Neural cell (in vitro differentiated cells): ENCODE data around the gene FRAT2. TPM values are rescaled to one million over a fixed set of nuclear protein-coding genes. Genes with fewer than 3 reads are reported as not detected.

Experiments used
- H2AFZ ChIP-seq: fragments of 200-600, 300-800 bp; sonication (generic), shearing (Covaris generic); 2 replicates; pipeline ENCODE4 v1.6.0; 2014; ENCODE audit warnings: low read depth, mild to moderate bottlenecking, antibody characterized with exemption, low read length, moderate library complexity
- H3F3A ChIP-seq: fragments of 200-600 bp; shearing (Covaris generic); 2 replicates; pipeline ENCODE4 v1.6.1; 2016; ENCODE audit warnings: mild to moderate bottlenecking, moderate library complexity, mixed read lengths, antibody characterized with exemption, low read length; ENCODE audit not compliant: insufficient read depth, poor library complexity, severe bottlenecking
- H3K27ac ChIP-seq: fragments of 200-600, 300-800 bp; sonication (generic), shearing (Covaris generic); 2 replicates; pipeline ENCODE4 v1.5.1; 2014; ENCODE audit warnings: mild to moderate bottlenecking, low read length, moderate library complexity
- H3K27me3 ChIP-seq: fragments of 300-800, 200-600 bp; sonication (generic), shearing (Covaris generic); 2 replicates; pipeline ENCODE4 v1.6.0; 2014; ENCODE audit warnings: mild to moderate bottlenecking, low read depth, low read length, moderate library complexity; ENCODE audit not compliant: insufficient read depth
- H3K36me3 ChIP-seq: fragments of 300-800, 200-600 bp; sonication (generic), shearing (Covaris generic); 2 replicates; pipeline ENCODE4 v1.5.1; 2014; ENCODE audit warnings: mild to moderate bottlenecking, antibody characterized with exemption, low read length, moderate library complexity; ENCODE audit not compliant: insufficient read depth
- H3K4me2 ChIP-seq: fragments of 300-800, 200-600 bp; sonication (generic), shearing (Covaris generic); 2 replicates; pipeline ENCODE4 v1.6.0; 2014; ENCODE audit warnings: mild to moderate bottlenecking, low read length
- H3K4me3 ChIP-seq: fragments of 300-800, 200-600 bp; sonication (generic), shearing (Covaris generic); 2 replicates; pipeline ENCODE4 v1.5.1; 2014; ENCODE audit warnings: mild to moderate bottlenecking, low read length, moderate library complexity
- H3K79me2 ChIP-seq: fragments of 200-600 bp; shearing (Covaris generic); replicated peaks from 2 replicates; pipeline ENCODE4 v1.6.0; 2014; ENCODE audit warnings: mild to moderate bottlenecking, low read length, moderate library complexity; ENCODE audit not compliant: insufficient read depth
- H3K9ac ChIP-seq: fragments of 300-800, 200-600 bp; sonication (generic), shearing (Covaris generic); 2 replicates; pipeline ENCODE4 v1.6.1; 2016; ENCODE audit warnings: mild to moderate bottlenecking, low read length, mixed read lengths
- H3K9me2 ChIP-seq: fragments of 200-600 bp; shearing (Covaris generic); 2 replicates; pipeline ENCODE4 v1.6.1; 2016; ENCODE audit warnings: mild to moderate bottlenecking, low read length, mixed read lengths; ENCODE audit not compliant: insufficient read depth
- H3K9me3 ChIP-seq: fragments of 200-600, 300-800 bp; sonication (generic), shearing (Covaris generic); 2 replicates; pipeline ENCODE4 v1.6.1; 2016; ENCODE audit warnings: mild to moderate bottlenecking, mixed run types, low read length, moderate library complexity, mixed read lengths
- H4K20me1 ChIP-seq: fragments of 200-600 bp; shearing (Covaris generic); 2 replicates; pipeline ENCODE4 v1.6.1; 2016; ENCODE audit warnings: mild to moderate bottlenecking, mixed run types; ENCODE audit not compliant: insufficient read depth
- CTCF ChIP-seq: fragments of 450-650 bp; IDR thresholded peaks from 2 replicates; pipeline ENCODE4 v1.5.1; 2014; ENCODE audit warnings: antibody characterized with exemption, mild to moderate bottlenecking, moderate library complexity; ENCODE audit not compliant: poor library complexity, severe bottlenecking
- EP300 ChIP-seq: fragments of 450-650 bp; conservative IDR thresholded peaks from 2 replicates; pipeline ENCODE4 v1.6.1; 2014; ENCODE audit warnings: antibody characterized with exemption, mild to moderate bottlenecking, moderate library complexity; ENCODE audit not compliant: poor library complexity, severe bottlenecking
- EZH2 ChIP-seq: fragments of 200-600, 300-800 bp; shearing (Covaris generic), sonication (generic); IDR thresholded peaks from 2 replicates; pipeline ENCODE4 v1.6.1; 2014; ENCODE audit warnings: antibody characterized with exemption, low read length, borderline replicate concordance, mild to moderate bottlenecking; ENCODE audit not compliant: insufficient read depth, poor library complexity, severe bottlenecking
- MXI1 ChIP-seq: fragments of 450-650 bp; conservative IDR thresholded peaks from 2 replicates; pipeline ENCODE4 v1.6.1; 2014; ENCODE audit warnings: antibody characterized with exemption, mild to moderate bottlenecking; ENCODE audit not compliant: poor library complexity, severe bottlenecking
- POLR2AphosphoS5 ChIP-seq: IDR thresholded peaks from 2 replicates; pipeline ENCODE4 v1.6.1; 2012
- RAD21 ChIP-seq: fragments of 450-650 bp; conservative IDR thresholded peaks from 2 replicates; pipeline ENCODE4 v1.6.1; 2014; ENCODE audit warnings: antibody characterized with exemption, mild to moderate bottlenecking, moderate library complexity
- SMC3 ChIP-seq: fragments of 450-650 bp; conservative IDR thresholded peaks from 2 replicates; pipeline ENCODE4 v1.6.1; 2014; ENCODE audit warnings: antibody characterized with exemption, mild to moderate bottlenecking, moderate library complexity; ENCODE audit not compliant: poor library complexity
- TAF1 ChIP-seq: IDR thresholded peaks from 2 replicates; pipeline ENCODE4 v1.6.1; 2012; ENCODE audit warnings: low read depth
- polyA plus RNA-seq: library from polyadenylated mRNA; depleted of rRNA; stranded (reverse); fragments of >200 nt; gene quantifications from 2 replicates; pipeline ENCODE4 v1.2.3, GENCODE V29; 2014
- TF ChIP-seq, protein P1 (sequence below): IDR thresholded peaks from 2 replicates; pipeline ENCODE4 v1.6.1; 2012; ENCODE audit warnings: borderline replicate concordance

FRAT2 gene
- polyA plus RNA-seq, 1 donor from 2014 or later: 18.5 TPM

- TF ChIP-seq, protein P1, sequence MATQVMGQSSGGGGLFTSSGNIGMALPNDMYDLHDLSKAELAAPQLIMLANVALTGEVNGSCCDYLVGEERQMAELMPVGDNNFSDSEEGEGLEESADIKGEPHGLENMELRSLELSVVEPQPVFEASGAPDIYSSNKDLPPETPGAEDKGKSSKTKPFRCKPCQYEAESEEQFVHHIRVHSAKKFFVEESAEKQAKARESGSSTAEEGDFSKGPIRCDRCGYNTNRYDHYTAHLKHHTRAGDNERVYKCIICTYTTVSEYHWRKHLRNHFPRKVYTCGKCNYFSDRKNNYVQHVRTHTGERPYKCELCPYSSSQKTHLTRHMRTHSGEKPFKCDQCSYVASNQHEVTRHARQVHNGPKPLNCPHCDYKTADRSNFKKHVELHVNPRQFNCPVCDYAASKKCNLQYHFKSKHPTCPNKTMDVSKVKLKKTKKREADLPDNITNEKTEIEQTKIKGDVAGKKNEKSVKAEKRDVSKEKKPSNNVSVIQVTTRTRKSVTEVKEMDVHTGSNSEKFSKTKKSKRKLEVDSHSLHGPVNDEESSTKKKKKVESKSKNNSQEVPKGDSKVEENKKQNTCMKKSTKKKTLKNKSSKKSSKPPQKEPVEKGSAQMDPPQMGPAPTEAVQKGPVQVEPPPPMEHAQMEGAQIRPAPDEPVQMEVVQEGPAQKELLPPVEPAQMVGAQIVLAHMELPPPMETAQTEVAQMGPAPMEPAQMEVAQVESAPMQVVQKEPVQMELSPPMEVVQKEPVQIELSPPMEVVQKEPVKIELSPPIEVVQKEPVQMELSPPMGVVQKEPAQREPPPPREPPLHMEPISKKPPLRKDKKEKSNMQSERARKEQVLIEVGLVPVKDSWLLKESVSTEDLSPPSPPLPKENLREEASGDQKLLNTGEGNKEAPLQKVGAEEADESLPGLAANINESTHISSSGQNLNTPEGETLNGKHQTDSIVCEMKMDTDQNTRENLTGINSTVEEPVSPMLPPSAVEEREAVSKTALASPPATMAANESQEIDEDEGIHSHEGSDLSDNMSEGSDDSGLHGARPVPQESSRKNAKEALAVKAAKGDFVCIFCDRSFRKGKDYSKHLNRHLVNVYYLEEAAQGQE: no peak
- TF ChIP-seq EP300: no peak
- TF ChIP-seq EZH2: no peak
These were observed 44.7 kb upstream of the FRAT2 start (continued) for GRCh38 chr10:97378933-97379921.

GRCh38 chr10:97376413-97376812 lies 41.9 kb upstream of the FRAT2 start:
- Histone ChIP-seq H3K9me3 (no peaks in the 10 kb centered on the region), H3K4me2 (no peak overlapping the region), H3K36me3 (no peaks in the 10 kb centered on the region)

GRCh38 chr10:97373456-97373855 lies 38.9 kb upstream of the FRAT2 start:
- H3K9me2 ChIP-seq: no peaks in the 10 kb centered on the region
- no peaks in the 10 kb centered on the region for H3K79me2 ChIP-seq
- no peak overlapping the region for H3K4me2 ChIP-seq
- H3K27me3 ChIP-seq: no peaks in the 10 kb centered on the region
- H2AFZ ChIP-seq: no peak overlapping the region
- no peaks in the 10 kb centered on the region for H3K9me3 ChIP-seq
- H4K20me1 ChIP-seq: no peaks in the 10 kb centered on the region
- no peak overlapping the region for H3K4me3 ChIP-seq
- no peak overlapping the region for H3K27ac ChIP-seq
- no peaks in the 10 kb centered on the region for H3F3A ChIP-seq
- no peaks in the 10 kb centered on the region for H3K36me3 ChIP-seq
- H3K9ac ChIP-seq: no peak overlapping the region
- TF ChIP-seq TAF1 (no peak), CTCF (no peak), EZH2 (no peak), POLR2AphosphoS5 (no peak), RAD21 (no peak), EP300 (no peak), MXI1 (no peak)
- TF ChIP-seq, protein P1: no peak

More at GRCh38 chr10:97376413-97376812, 41.9 kb upstream of the FRAT2 start:
- H3K9me2 ChIP-seq: no peaks in the 10 kb centered on the region
- no peaks in the 10 kb centered on the region for H4K20me1 ChIP-seq
- H3K79me2 ChIP-seq: no peaks in the 10 kb centered on the region
- no peak overlapping the region for H3K9ac ChIP-seq
- no peaks in the 10 kb centered on the region for H3K27me3 ChIP-seq
- H3F3A ChIP-seq: no peaks in the 10 kb centered on the region
- no peak overlapping the region for H2AFZ ChIP-seq
- TF ChIP-seq CTCF (no peak), RAD21 (no peak), SMC3 (no peak), POLR2AphosphoS5 (no peak)
- H3K27ac ChIP-seq: no peak overlapping the region
- H3K4me3 ChIP-seq: no peak overlapping the region
